Gastroesophageal sphincter (tissue), 3 donors: Measurements from ENCODE around the gene NOX5.

Experiments
- EP300 ChIP-seq: sonication (generic); formaldehyde crosslinking; IDR thresholded peaks from one replicate; pipeline ENCODE4 v1.6.1; 2017; ENCODE audit warnings: antibody characterized with exemption, mild to moderate bottlenecking
- POLR2A ChIP-seq, 2 donors: fragments of 450-650 bp; IDR thresholded peaks; one replicate each; pipeline ENCODE4 v1.6.1; 2017; ENCODE audit warnings: antibody characterized with exemption in 2 of 2, mild to moderate bottlenecking in 2 of 2, moderate library complexity in 1 of 2
- POLR2AphosphoS5 ChIP-seq: sonication (generic); formaldehyde crosslinking; IDR thresholded peaks from one replicate; pipeline ENCODE4 v1.6.1; 2017; ENCODE audit warnings: antibody characterized with exemption
- TF ChIP-seq, protein P1 (sequence below), 4 experiments: fragments of 200-600 bp in 2 of 4; fragments of 450-650 bp in 2 of 4; sonication (generic) in 1 of 4; IDR thresholded peaks; one replicate each; pipeline ENCODE4 v1.5.1; 2017 to 2019; ENCODE audit warnings: antibody characterized with exemption in 4 of 4, mild to moderate bottlenecking in 2 of 4, moderate library complexity in 2 of 4

DNA sequence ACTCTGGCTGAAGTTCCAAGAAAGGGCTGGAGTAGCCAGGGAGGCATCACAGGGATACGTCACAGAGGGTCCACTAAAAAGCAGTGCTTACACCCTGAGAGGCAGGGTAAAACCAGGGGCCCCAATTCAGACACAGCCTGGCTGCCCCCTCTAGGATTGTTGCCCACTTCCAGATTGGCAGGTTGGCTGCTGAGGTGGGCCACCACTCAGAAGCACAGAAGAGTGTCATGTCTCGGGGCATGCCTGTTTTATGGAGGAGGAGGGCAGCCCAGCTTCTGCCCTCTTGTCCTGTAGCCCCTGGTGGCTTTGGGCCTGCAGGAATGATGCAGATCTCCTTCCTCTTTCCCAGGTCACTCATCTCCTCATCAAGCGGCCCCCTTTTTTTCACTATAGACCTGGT is 24.0 kb downstream of the NOX5 start:
- TF ChIP-seq POLR2AphosphoS5 (no peak), POLR2A (IDR thresholded peaks at IDR 0.05) (no peak), EP300 (no peak)
- TF ChIP-seq, protein P1, sequence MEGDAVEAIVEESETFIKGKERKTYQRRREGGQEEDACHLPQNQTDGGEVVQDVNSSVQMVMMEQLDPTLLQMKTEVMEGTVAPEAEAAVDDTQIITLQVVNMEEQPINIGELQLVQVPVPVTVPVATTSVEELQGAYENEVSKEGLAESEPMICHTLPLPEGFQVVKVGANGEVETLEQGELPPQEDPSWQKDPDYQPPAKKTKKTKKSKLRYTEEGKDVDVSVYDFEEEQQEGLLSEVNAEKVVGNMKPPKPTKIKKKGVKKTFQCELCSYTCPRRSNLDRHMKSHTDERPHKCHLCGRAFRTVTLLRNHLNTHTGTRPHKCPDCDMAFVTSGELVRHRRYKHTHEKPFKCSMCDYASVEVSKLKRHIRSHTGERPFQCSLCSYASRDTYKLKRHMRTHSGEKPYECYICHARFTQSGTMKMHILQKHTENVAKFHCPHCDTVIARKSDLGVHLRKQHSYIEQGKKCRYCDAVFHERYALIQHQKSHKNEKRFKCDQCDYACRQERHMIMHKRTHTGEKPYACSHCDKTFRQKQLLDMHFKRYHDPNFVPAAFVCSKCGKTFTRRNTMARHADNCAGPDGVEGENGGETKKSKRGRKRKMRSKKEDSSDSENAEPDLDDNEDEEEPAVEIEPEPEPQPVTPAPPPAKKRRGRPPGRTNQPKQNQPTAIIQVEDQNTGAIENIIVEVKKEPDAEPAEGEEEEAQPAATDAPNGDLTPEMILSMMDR (IDR thresholded peaks at IDR 0.05) = no peak
